Lower lobe of right lung (tissue), 2 donors: Measurements from ENCODE around the gene SRGAP3. TPM values are rescaled to one million over a fixed set of nuclear protein-coding genes. Genes with fewer than 3 reads are reported as not detected.

Experiments
- ATAC-seq, 2 donors: fragments of 200-7000 bp; cut with Tn5 transposase; one replicate each; pipeline ENCODE4 v1.9.1; 2020 to 2022; ENCODE audit warnings: mild to moderate bottlenecking in 2 of 2, moderate library complexity in 2 of 2
- DNase-seq: peaks from one replicate; pipeline ENCODE4 v3.0.0-alpha.2; 2020
- H3K27ac ChIP-seq: fragments of 200-600 bp; one replicate; pipeline ENCODE4 v1.8.0; 2022
- H3K27me3 ChIP-seq: fragments of 200-600 bp; one replicate; pipeline ENCODE4 v1.8.0; 2022; ENCODE audit warnings: low read depth
- H3K36me3 ChIP-seq: fragments of 200-600 bp; one replicate; pipeline ENCODE4 v1.8.0; 2022; ENCODE audit warnings: mild to moderate bottlenecking
- H3K4me1 ChIP-seq: fragments of 200-600 bp; one replicate; pipeline ENCODE4 v1.8.0; 2022
- H3K4me3 ChIP-seq: fragments of 200-600 bp; one replicate; pipeline ENCODE4 v1.8.0; 2022; ENCODE audit warnings: mild to moderate bottlenecking
- H3K9me3 ChIP-seq: fragments of 200-600 bp; one replicate; pipeline ENCODE4 v1.8.0; 2022
- intact Hi-C: fragments of 100-400 bp; cut with DNase I; formaldehyde crosslinking; loops from one replicate; pipeline ENCODE4 v1.11.0; 2022
- total RNA-seq: library from RNA; stranded (reverse); fragmentation: NEBNext Ultra II Directional; extraction: Animal tissue kit (Norgen Biotek cat#: 25700); gene quantifications from one replicate; pipeline ENCODE4 v1.2.1, GENCODE V29; 2021
- TF ChIP-seq, protein P1 (sequence below): fragments of 200-600 bp; IDR thresholded peaks from one replicate; pipeline ENCODE4 v1.8.0; 2022; ENCODE audit warnings: antibody characterized with exemption, mild to moderate bottlenecking
- donor health status: DM: no; HTN: yes; CAD: no; lungs with severe emphysema.

The SRGAP3 gene
- total RNA-seq, 1 donor from 2014 or later: 7.8 TPM

DNA sequence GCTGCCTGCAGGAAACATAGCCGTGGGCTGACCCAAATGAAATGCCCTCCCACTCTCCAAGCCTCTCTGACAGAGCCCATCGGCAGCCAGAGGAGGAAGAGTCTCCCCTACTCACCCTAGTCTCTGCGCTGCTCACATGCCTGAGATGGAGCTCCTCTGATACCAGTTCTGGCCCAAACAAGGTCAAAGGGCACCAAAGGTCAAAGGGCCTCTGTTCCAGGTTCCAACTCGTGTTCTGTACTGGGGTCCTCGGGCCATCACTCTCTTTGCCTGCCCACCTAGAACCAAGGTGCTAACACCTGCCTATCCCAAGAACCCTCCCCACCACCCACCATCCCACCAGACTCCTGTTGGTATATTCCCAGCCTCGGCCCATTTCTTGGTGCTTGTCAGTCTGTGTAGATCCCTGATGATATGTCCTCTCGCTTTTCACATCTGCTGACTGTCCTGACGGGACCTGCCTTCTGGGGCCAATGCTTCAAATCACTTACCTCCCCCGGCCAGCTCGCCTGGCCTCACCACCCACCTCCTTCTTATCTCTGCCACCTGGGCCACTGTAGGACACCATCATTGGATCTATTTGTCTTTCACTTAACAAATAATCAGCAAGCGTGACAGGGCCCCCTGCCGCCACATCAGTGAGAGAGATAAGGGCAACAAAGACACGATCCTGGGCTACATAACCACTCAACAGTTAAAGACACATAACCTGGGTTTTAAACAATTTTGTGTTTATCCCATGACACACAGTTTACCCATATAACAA, 90.4 kb downstream of the SRGAP3 start:
- intact Hi-C loops: no loop called here
- TF ChIP-seq, protein P1, sequence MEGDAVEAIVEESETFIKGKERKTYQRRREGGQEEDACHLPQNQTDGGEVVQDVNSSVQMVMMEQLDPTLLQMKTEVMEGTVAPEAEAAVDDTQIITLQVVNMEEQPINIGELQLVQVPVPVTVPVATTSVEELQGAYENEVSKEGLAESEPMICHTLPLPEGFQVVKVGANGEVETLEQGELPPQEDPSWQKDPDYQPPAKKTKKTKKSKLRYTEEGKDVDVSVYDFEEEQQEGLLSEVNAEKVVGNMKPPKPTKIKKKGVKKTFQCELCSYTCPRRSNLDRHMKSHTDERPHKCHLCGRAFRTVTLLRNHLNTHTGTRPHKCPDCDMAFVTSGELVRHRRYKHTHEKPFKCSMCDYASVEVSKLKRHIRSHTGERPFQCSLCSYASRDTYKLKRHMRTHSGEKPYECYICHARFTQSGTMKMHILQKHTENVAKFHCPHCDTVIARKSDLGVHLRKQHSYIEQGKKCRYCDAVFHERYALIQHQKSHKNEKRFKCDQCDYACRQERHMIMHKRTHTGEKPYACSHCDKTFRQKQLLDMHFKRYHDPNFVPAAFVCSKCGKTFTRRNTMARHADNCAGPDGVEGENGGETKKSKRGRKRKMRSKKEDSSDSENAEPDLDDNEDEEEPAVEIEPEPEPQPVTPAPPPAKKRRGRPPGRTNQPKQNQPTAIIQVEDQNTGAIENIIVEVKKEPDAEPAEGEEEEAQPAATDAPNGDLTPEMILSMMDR: no peak

GRCh38 chr3:9157651-9158362, 91.6 kb downstream of the SRGAP3 start:
- Histone ChIP-seq H3K4me1 (no peaks in the 10 kb centered on the region), H3K4me3 (no peak overlapping the region), H3K27ac (no peak overlapping the region), H3K9me3 (no peaks in the 10 kb centered on the region), H3K27me3 (no peaks in the 10 kb centered on the region), H3K36me3 (no peaks in the 10 kb centered on the region)
- no peak for DNase-seq
- intact Hi-C loops: no loop called here
- TF ChIP-seq, protein P1: no peak
- no peak for ATAC-seq

More for the DNA sequence above, 90.4 kb downstream of the SRGAP3 start:
- no peaks in the 10 kb centered on the region for H3K36me3 ChIP-seq
- no peak overlapping the region for H3K4me3 ChIP-seq
- DNase-seq (no peak), ATAC-seq (no peak)
- no peaks in the 10 kb centered on the region for H3K9me3 ChIP-seq
- H3K4me1 ChIP-seq: no peaks in the 10 kb centered on the region
- H3K27ac ChIP-seq: no peak overlapping the region
- H3K27me3 ChIP-seq: no peaks in the 10 kb centered on the region

GRCh38 chr3:9156604-9157003, 92.8 kb downstream of the SRGAP3 start:
- DNase-seq (no peak), ATAC-seq (no peak)
- TF ChIP-seq, protein P1: no peak
- intact Hi-C loops: no loop called here
- Histone ChIP-seq H3K27me3 (no peaks in the 10 kb centered on the region), H3K36me3 (no peaks in the 10 kb centered on the region), H3K27ac (no peak overlapping the region), H3K9me3 (no peaks in the 10 kb centered on the region), H3K4me1 (no peaks in the 10 kb centered on the region), H3K4me3 (no peak overlapping the region)

GRCh38 chr3:9155028-9155427, 94.4 kb downstream of the SRGAP3 start:
- peaks cover 11% of the 10 kb centered on the region for H3K9me3 ChIP-seq
- ATAC-seq (no peak), DNase-seq (no peak)
- H3K4me3 ChIP-seq: no peak overlapping the region
- intact Hi-C loops: no loop called here
- TF ChIP-seq, protein P1: no peak
- no peaks in the 10 kb centered on the region for H3K4me1 ChIP-seq
- no peak overlapping the region for H3K27ac ChIP-seq
- H3K36me3 ChIP-seq: no peaks in the 10 kb centered on the region
- H3K27me3 ChIP-seq: no peaks in the 10 kb centered on the region

DNA sequence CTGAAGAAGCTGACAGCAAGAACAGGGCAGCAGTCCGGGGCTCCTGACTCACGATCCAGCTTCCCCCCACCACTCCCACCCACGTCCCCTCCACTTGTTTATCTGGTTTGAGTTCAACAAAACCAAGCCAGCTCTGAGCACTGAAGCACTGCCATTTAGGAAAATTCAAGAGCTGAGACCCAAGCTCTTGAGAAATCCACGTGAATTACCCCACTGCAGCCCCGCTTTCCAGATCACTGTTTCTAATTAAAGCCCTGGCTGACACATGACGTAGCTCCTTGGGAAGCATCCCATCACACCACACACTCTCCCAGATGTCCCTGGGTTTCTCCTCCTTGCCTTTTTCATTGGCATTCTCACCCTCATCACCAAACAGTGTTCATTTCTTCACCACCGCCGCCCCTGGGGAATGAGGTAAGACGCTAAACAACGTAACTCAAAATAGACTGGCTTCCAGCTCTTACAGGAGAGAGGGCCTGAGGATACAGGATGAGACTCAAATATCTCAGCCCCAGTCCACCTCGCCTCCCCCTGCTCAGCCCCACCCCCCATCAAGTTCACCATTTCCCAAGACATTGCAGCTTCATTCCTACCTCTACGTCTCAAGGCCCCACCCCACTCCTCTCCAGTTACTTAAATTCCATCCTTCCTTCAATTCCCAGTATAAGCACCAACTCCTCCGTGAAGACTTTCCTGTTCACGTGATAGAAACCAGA, 95.4 kb downstream of the SRGAP3 start:
- Histone ChIP-seq H3K9me3 (peaks cover 11% of the 10 kb centered on the region), H3K27me3 (no peaks in the 10 kb centered on the region), H3K4me3 (no peak overlapping the region), H3K27ac (no peak overlapping the region), H3K4me1 (no peaks in the 10 kb centered on the region), H3K36me3 (no peaks in the 10 kb centered on the region)
- no peak for DNase-seq
- ATAC-seq: no peak
- TF ChIP-seq, protein P1: no peak
- intact Hi-C loops: no loop called here
